ENCODE measurements around the gene ZNF548.

DNA sequence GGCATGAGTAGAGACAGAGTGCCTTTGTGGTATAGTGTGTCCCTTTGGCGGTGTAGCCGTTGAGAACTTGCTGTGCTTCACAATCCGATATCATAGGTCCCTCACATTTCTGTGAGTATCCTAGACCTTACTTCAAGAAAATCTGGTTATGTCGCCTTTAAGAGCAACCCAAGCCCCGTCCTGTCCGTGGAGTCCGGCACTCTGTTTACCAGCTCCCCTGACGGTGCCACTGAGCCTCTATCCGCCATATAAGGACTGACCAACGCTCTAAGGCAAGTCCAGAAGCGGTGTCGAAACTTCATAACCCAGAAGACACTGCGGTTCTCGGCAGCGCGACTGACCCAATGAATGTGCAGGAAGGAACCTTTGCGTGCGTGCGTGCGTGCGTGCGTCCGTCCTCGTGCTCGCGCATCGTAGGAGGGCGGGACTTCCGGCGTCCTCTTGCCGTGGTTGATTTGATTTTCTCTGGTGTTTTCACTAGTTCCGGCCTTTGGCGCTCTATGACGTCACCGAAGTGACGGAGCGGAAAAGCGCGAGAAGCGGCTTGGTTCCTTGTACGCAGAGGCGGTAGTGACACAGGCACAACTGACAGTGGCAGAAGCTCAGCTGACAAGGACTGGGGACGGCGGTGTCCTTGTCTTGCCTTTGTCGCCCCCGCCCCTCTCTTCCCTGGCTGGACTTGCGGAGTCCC is 26.5 kb upstream of the ZNF548 start, which contains the start of the genes TRAPPC2B and ZNF547:
- TF ChIP-seq, protein P1, sequence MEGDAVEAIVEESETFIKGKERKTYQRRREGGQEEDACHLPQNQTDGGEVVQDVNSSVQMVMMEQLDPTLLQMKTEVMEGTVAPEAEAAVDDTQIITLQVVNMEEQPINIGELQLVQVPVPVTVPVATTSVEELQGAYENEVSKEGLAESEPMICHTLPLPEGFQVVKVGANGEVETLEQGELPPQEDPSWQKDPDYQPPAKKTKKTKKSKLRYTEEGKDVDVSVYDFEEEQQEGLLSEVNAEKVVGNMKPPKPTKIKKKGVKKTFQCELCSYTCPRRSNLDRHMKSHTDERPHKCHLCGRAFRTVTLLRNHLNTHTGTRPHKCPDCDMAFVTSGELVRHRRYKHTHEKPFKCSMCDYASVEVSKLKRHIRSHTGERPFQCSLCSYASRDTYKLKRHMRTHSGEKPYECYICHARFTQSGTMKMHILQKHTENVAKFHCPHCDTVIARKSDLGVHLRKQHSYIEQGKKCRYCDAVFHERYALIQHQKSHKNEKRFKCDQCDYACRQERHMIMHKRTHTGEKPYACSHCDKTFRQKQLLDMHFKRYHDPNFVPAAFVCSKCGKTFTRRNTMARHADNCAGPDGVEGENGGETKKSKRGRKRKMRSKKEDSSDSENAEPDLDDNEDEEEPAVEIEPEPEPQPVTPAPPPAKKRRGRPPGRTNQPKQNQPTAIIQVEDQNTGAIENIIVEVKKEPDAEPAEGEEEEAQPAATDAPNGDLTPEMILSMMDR (IDR thresholded peaks at IDR 0.05), result no peak
- TF ChIP-seq EZH2 (IDR thresholded peaks at IDR 0.05; ENCODE audit: borderline replicate concordance, insufficient read depth, low read depth, low read length, poor library complexity, severe bottlenecking), result no peak

All from B cell (primary cell).